GM19463 (cell line): ENCODE results near the gene ACTR3.

Experiments used
- ATAC-seq: cut with Tn5 transposase; IDR thresholded peaks from one replicate; pipeline ENCODE4 v1.9.1; 2021; ENCODE audit warnings: mild to moderate bottlenecking, moderate library complexity; ENCODE audit not compliant: unreplicated experiment

Gene ACTR3

GRCh38 chr2:113996671-113997594 lies 107.0 kb downstream of the ACTR3 start:
- no peak for ATAC-seq

GRCh38 chr2:114001152-114001551 lies 111.3 kb downstream of the ACTR3 start:
- no peak for ATAC-seq

GRCh38 chr2:114001937-114002336 lies 112.0 kb downstream of the ACTR3 start:
- ATAC-seq, result no peak

GRCh38 chr2:114005110-114005783 lies 115.4 kb downstream of the ACTR3 start:
- ATAC-seq, result no peak

- ATAC-seq, result no peak
Observed at GRCh38 chr2:114006460-114006859, 116.6 kb downstream of the ACTR3 start.

GRCh38 chr2:114007436-114007835 lies 117.5 kb downstream of the ACTR3 start:
- no peak for ATAC-seq

GRCh38 chr2:114008720-114009119 lies 118.8 kb downstream of the ACTR3 start:
- no peak for ATAC-seq

GRCh38 chr2:114009205-114009944 lies 119.5 kb downstream of the ACTR3 start:
- no peak for ATAC-seq

- no peak for ATAC-seq
Observed at GRCh38 chr2:114010001-114010400, 120.1 kb downstream of the ACTR3 start.

GRCh38 chr2:114011713-114012112 lies 121.8 kb downstream of the ACTR3 start:
- no peak for ATAC-seq
